Testis (tissue), 3 donors: ENCODE data around the gene EPB41L2. TPM values are rescaled to one million over a fixed set of nuclear protein-coding genes. Genes with fewer than 3 reads are reported as not detected.

Experiments
- DNase-seq: peaks from one replicate; pipeline ENCODE4 v3.0.0-alpha.2; 2019
- H3K27ac ChIP-seq, 2 donors: fragments of 200-600 bp; sonication (generic); one replicate each; pipeline ENCODE4 v1.5.1; 2019
- H3K27me3 ChIP-seq: fragments of 200-600 bp; sonication (generic); one replicate; pipeline ENCODE4 v1.5.1; 2019
- H3K36me3 ChIP-seq: fragments of 200-600 bp; sonication (generic); one replicate; pipeline ENCODE4 v1.5.1; 2017; ENCODE audit warnings: low read depth; ENCODE audit errors: missing control alignments
- H3K4me1 ChIP-seq: fragments of 200-600 bp; sonication (generic); one replicate; pipeline ENCODE4 v1.5.1; 2019
- H3K4me3 ChIP-seq, 2 donors: fragments of 200-600 bp; sonication (generic); one replicate each; pipeline ENCODE4 v1.5.1; 2017 to 2019
- H3K9me3 ChIP-seq: fragments of 200-600 bp; sonication (generic); one replicate; pipeline ENCODE4 v1.5.1; 2017
- POLR2A ChIP-seq: fragments of 450-650 bp; IDR thresholded peaks from one replicate; pipeline ENCODE4 v1.6.1; 2017; ENCODE audit warnings: antibody characterized with exemption, mild to moderate bottlenecking, moderate library complexity
- WGBS, 2 donors: methylation state at CpG; one replicate each; pipeline ENCODE4 v1.1.5; 2018; 5-methylcytosine and 5-hydroxymethylcytosine counted together
- intact Hi-C: fragments of 100-400 bp; cut with DNase I; formaldehyde crosslinking; loops from one replicate; pipeline ENCODE4 v1.15.1; 2023; ENCODE audit warnings: low total_unique reads
- polyA plus RNA-seq: library from polyadenylated mRNA; stranded (reverse); fragments of 350-450 nt; fragmentation: Illumina TruSeq; extraction: RNeasy Lipid Tissue Mini Kit (QIAGEN cat#74804); gene quantifications from one replicate; pipeline ENCODE4 v1.2.3, GENCODE V29; 2014; ENCODE audit warnings: low read depth, low replicate concordance; ENCODE audit not compliant: insufficient read depth
- total RNA-seq, 2 donors: library from RNA; depleted of rRNA; stranded (reverse); fragments of >200 nt; gene quantifications; one replicate each; pipeline ENCODE4 v1.2.3, GENCODE V29; 2016
- TF ChIP-seq, protein P1 (sequence below), 3 experiments: fragments of 450-650 bp in 2 of 3; fragments of 200-600 bp in 1 of 3; sonication (generic) in 1 of 3; IDR thresholded peaks; one replicate each; pipeline ENCODE4 v1.5.1; 2016 to 2019; ENCODE audit warnings: antibody characterized with exemption in 3 of 3, mild to moderate bottlenecking in 2 of 3, moderate library complexity in 1 of 3

EPB41L2 gene
- total and polyA plus RNA-seq, 3 donors from 2014 or later = 131 to 206 (median 139) TPM

DNA sequence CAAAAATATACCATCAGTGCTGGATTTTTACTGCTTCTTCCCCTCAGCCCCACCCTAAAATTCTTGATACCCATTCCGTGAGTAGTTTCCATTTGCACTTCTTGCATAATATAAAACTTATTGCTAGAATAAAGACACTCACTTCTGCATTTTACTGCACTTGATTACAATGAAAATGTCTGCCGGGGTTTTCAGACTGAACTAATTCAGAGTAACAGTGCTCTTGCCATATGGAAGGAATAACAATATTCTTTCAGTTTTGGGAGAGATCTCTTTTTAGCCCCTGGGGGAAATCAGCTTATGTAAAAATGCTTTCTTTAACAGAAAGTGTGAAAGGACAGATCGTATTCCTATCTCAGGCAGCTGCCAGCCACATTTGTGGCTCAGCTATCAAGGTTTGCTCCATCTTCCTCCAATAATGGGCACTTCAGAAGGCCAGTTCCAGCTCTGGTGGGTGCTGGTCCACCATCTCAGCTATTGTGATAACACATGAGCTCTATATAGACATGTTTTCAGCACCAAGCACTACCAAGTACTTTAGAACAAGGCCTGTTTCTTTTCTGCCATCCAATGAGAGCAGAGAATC is 226.9 kb downstream of the EPB41L2 start:
- Histone ChIP-seq H3K4me1 (no peaks in the 10 kb centered on the region), H3K9me3 (no peaks in the 10 kb centered on the region), H3K27ac (no peak overlapping the region), H3K4me3 (no peak overlapping the region), H3K27me3 (no peaks in the 10 kb centered on the region), H3K36me3 (no peaks in the 10 kb centered on the region)
- 88 to 92% methylated on average over 3 of the region's 3 CpGs for WGBS, 2 donors
- TF ChIP-seq, protein P1, sequence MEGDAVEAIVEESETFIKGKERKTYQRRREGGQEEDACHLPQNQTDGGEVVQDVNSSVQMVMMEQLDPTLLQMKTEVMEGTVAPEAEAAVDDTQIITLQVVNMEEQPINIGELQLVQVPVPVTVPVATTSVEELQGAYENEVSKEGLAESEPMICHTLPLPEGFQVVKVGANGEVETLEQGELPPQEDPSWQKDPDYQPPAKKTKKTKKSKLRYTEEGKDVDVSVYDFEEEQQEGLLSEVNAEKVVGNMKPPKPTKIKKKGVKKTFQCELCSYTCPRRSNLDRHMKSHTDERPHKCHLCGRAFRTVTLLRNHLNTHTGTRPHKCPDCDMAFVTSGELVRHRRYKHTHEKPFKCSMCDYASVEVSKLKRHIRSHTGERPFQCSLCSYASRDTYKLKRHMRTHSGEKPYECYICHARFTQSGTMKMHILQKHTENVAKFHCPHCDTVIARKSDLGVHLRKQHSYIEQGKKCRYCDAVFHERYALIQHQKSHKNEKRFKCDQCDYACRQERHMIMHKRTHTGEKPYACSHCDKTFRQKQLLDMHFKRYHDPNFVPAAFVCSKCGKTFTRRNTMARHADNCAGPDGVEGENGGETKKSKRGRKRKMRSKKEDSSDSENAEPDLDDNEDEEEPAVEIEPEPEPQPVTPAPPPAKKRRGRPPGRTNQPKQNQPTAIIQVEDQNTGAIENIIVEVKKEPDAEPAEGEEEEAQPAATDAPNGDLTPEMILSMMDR (IDR thresholded peaks at IDR 0.05) = no peak
- intact Hi-C loops = no loop called here
- DNase-seq = no peak

DNA sequence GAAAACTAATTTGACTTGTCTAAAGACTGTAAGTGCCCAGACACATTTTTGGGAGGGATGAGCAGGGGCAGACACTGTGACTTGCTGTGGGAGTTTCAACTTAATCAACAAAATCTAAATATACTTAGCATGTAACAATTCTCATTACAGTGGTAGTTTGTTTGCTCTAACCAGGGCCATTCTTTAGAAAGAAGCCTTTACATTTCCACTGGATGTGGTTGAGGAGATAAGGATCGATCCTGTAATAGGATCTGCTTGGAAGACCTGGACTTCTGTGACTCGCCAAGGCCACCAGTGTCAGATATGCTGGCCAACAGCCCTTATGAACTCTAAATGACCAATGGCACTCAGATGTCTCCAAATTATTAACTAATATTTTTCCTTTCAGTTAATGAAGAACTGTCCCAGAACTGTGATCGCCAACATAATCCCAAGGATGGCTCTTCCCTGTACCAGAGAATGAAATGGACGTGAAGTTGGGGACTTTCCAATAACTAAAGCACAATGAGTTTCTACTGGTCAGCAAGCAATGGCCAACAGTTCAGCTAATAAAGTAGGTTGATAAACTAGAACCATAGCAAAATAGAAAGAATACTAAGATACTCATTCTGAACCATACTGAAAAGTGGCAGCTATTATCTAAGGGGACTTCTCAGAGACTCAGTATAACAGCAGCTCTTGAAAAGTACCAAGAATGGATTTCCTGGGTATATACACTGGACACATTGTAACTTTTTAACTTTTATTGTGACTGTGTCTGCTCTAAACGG is 228.4 kb downstream of the EPB41L2 start:
- DNase-seq = no peak
- H3K4me3 ChIP-seq = no peak overlapping the region
- no peaks in the 10 kb centered on the region for H3K27me3 ChIP-seq
- TF ChIP-seq, protein P1 (IDR thresholded peaks at IDR 0.05) = no peak
- TF ChIP-seq POLR2A = no peak
- no peak overlapping the region for H3K27ac ChIP-seq
- WGBS, 2 donors = 73 to 78% methylated on average over 5 of the region's 5 CpGs
- H3K9me3 ChIP-seq = no peaks in the 10 kb centered on the region
- intact Hi-C loops = no loop called here
- H3K4me1 ChIP-seq = no peaks in the 10 kb centered on the region
- no peaks in the 10 kb centered on the region for H3K36me3 ChIP-seq

DNA sequence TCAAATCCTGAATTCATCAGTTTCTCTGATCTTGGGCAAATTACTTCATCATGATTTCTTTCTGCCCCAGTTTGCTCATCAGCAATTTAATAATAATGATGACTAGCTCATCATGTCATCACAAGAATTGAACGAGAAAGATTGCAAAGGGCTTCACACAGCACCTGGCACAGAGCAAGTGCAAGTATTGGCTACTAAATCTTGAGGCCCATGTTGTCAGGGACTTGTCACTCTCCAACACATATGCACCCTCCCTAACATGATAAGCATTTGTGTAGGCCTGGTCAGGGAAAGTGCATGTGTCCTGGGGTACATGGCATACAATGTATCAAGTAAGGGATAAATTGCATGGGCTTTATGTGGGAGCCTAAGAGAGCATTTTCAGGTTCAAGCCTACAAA is 229.5 kb downstream of the EPB41L2 start:
- TF ChIP-seq POLR2A = no peak
- TF ChIP-seq, protein P1 (IDR thresholded peaks at IDR 0.05) = no peak
- intact Hi-C loops = no loop called here
- H3K4me3 ChIP-seq = no peak overlapping the region
- H3K4me1 ChIP-seq = no peaks in the 10 kb centered on the region
- H3K27ac ChIP-seq = no peak overlapping the region
- H3K27me3 ChIP-seq = no peaks in the 10 kb centered on the region
- no peaks in the 10 kb centered on the region for H3K9me3 ChIP-seq
- 90% methylated on average over 1 of the region's 1 CpG for WGBS, 2 donors
- H3K36me3 ChIP-seq = no peaks in the 10 kb centered on the region
- no peak for DNase-seq

DNA sequence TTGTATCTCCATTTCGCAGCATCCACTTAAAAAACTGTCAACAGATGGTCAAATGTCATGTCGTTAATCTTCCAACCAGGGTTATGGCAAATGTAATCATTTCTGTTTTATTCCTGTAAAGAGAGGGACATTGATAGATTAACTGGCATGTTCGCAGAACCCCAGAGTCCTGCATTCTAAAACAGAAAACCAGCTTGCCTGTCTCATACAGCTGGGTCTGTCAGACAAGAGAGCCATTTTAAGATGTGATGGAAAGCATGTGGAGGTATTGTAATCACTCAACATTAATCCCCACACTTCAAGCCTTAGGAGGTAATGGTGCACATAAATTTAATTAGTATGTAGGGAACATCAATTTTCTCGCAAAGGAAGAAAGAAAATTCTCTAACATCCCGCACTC is 231.4 kb downstream of the EPB41L2 start:
- no peaks in the 10 kb centered on the region for H3K9me3 ChIP-seq
- H3K27ac ChIP-seq = no peak overlapping the region
- no peaks in the 10 kb centered on the region for H3K36me3 ChIP-seq
- H3K4me1 ChIP-seq = no peaks in the 10 kb centered on the region
- TF ChIP-seq POLR2A = no peak
- TF ChIP-seq, protein P1 (IDR thresholded peaks at IDR 0.05) = no peak
- WGBS, 2 donors = 92 to 94% methylated on average over 5 of the region's 5 CpGs
- intact Hi-C loops = no loop called here
- H3K4me3 ChIP-seq = no peak overlapping the region
- H3K27me3 ChIP-seq = no peaks in the 10 kb centered on the region
- no peak for DNase-seq
